Transverse colon (tissue), 4 donors: Measurements from ENCODE around the gene FOXP1.

Source experiments
- EP300 ChIP-seq: sonication (generic); formaldehyde crosslinking; IDR thresholded peaks from one replicate; pipeline ENCODE4 v1.6.1; 2017; ENCODE audit warnings: antibody characterized with exemption, low read depth
- POLR2A ChIP-seq: fragments of 450-650 bp; IDR thresholded peaks from one replicate; pipeline ENCODE4 v1.6.1; 2016; ENCODE audit warnings: antibody characterized with exemption, mild to moderate bottlenecking, moderate library complexity
- POLR2AphosphoS5 ChIP-seq, 3 donors: sonication (generic); formaldehyde crosslinking; IDR thresholded peaks; one replicate each; pipeline ENCODE4 v1.6.1; 2016; ENCODE audit warnings: antibody characterized with exemption in 3 of 3
- TF ChIP-seq, protein P1 (sequence below), 5 experiments: fragments of 200-600 bp in 3 of 5; fragments of 450-650 bp in 2 of 5; sonication (generic) in 3 of 5; IDR thresholded peaks; 1 replicate in 2 of 5; 2 replicates in 3 of 5; pipeline ENCODE4 v1.5.1; 2016 to 2017; ENCODE audit warnings: antibody characterized with exemption in 5 of 5, inconsistent platforms in 3 of 5, mild to moderate bottlenecking in 2 of 5, moderate library complexity in 1 of 5

DNA sequence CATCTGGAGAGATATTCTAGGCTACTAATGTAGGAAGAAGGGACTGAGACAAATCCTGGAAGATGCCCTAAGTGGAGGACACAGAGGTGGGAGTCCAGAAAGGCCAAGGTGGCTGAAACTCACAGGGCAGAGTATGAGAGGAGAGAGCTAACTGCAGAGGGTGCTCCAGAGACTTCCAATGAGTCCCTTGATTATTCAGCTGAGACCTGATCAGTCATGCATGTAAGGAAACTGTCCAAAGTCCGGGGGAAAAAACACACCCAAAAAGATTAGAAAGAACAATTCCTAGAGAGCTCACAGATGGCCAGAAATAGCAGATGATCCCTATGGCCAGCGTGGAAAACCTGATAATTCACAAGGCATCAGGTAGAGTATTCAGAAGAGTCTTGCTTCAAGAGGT, 18.7 kb upstream of the FOXP1 start:
- TF ChIP-seq, protein P1, sequence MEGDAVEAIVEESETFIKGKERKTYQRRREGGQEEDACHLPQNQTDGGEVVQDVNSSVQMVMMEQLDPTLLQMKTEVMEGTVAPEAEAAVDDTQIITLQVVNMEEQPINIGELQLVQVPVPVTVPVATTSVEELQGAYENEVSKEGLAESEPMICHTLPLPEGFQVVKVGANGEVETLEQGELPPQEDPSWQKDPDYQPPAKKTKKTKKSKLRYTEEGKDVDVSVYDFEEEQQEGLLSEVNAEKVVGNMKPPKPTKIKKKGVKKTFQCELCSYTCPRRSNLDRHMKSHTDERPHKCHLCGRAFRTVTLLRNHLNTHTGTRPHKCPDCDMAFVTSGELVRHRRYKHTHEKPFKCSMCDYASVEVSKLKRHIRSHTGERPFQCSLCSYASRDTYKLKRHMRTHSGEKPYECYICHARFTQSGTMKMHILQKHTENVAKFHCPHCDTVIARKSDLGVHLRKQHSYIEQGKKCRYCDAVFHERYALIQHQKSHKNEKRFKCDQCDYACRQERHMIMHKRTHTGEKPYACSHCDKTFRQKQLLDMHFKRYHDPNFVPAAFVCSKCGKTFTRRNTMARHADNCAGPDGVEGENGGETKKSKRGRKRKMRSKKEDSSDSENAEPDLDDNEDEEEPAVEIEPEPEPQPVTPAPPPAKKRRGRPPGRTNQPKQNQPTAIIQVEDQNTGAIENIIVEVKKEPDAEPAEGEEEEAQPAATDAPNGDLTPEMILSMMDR (IDR thresholded peaks at IDR 0.05) = no peak
- no peak for TF ChIP-seq POLR2A
- TF ChIP-seq EP300 = no peak
- no peak for TF ChIP-seq POLR2AphosphoS5 (IDR thresholded peaks at IDR 0.05)
